HEK293 (cell line): Measurements from ENCODE around the gene MAFF.

ENCODE experiments used
- CTCF ChIP-seq: fragments of 450-650 bp; formaldehyde crosslinking; IDR thresholded peaks from 2 replicates; pipeline ENCODE4 v1.5.1; 2016; ENCODE audit warnings: missing biosample characterization, missing genetic modification characterization
- GLIS2 ChIP-seq: fragments of 450-650 bp; formaldehyde crosslinking; IDR thresholded peaks from 2 replicates; pipeline ENCODE4 v1.5.1; 2016; ENCODE audit warnings: missing biosample characterization, missing genetic modification characterization
- HIC1 ChIP-seq: fragments of 450-650 bp; formaldehyde crosslinking; IDR thresholded peaks from 2 replicates; pipeline ENCODE4 v1.5.1; 2016; ENCODE audit warnings: missing biosample characterization, missing genetic modification characterization
- KLF10 ChIP-seq: fragments of 450-650 bp; IDR thresholded peaks from 2 replicates; pipeline ENCODE4 v1.5.1; 2018; ENCODE audit warnings: missing biosample characterization, mild to moderate bottlenecking, missing genetic modification characterization
- RBAK ChIP-seq: fragments of 450-650 bp; formaldehyde crosslinking; IDR thresholded peaks from 2 replicates; pipeline ENCODE4 v1.5.1; 2016; ENCODE audit warnings: missing biosample characterization, missing genetic modification characterization
- SCRT1 ChIP-seq: fragments of 450-650 bp; formaldehyde crosslinking; IDR thresholded peaks from 2 replicates; pipeline ENCODE4 v1.5.1; 2016; ENCODE audit warnings: missing biosample characterization, missing genetic modification characterization, borderline replicate concordance
- SETDB1 ChIP-seq: IDR thresholded peaks from one replicate; pipeline ENCODE4 v1.6.1; 2017; ENCODE audit warnings: mild to moderate bottlenecking, low read length, moderate library complexity, mixed read lengths; ENCODE audit not compliant: insufficient read length
- SP7 ChIP-seq: fragments of 450-650 bp; formaldehyde crosslinking; IDR thresholded peaks from 2 replicates; pipeline ENCODE4 v1.5.1; 2016; ENCODE audit warnings: missing biosample characterization, missing genetic modification characterization
- YY1 ChIP-seq: fragments of 450-650 bp; formaldehyde crosslinking; IDR thresholded peaks from 2 replicates; pipeline ENCODE4 v1.5.1; 2018; ENCODE audit warnings: missing biosample characterization, missing genetic modification characterization
- ZBTB6 ChIP-seq: fragments of 450-650 bp; formaldehyde crosslinking; IDR thresholded peaks from 2 replicates; pipeline ENCODE4 v1.5.1; 2017; ENCODE audit warnings: missing biosample characterization, missing genetic modification characterization
- ZBTB8A ChIP-seq: fragments of 450-650 bp; formaldehyde crosslinking; IDR thresholded peaks from 2 replicates; pipeline ENCODE4 v1.5.1; 2016; ENCODE audit warnings: missing biosample characterization, missing genetic modification characterization
- ZFHX2 ChIP-seq: fragments of 450-650 bp; formaldehyde crosslinking; conservative IDR thresholded peaks from 2 replicates; pipeline ENCODE4 v1.5.1; 2016; ENCODE audit warnings: missing biosample characterization, missing genetic modification characterization
- ZNF146 ChIP-seq: fragments of 450-650 bp; formaldehyde crosslinking; IDR thresholded peaks from 2 replicates; pipeline ENCODE4 v1.5.1; 2016; ENCODE audit warnings: missing biosample characterization, missing genetic modification characterization
- ZNF157 ChIP-seq: fragments of 450-650 bp; formaldehyde crosslinking; IDR thresholded peaks from 2 replicates; pipeline ENCODE4 v1.5.1; 2016; ENCODE audit warnings: missing biosample characterization, missing genetic modification characterization
- ZNF248 ChIP-seq: fragments of 450-650 bp; formaldehyde crosslinking; IDR thresholded peaks from 2 replicates; pipeline ENCODE4 v1.5.1; 2017; ENCODE audit warnings: missing biosample characterization, missing genetic modification characterization
- ZNF26 ChIP-seq: fragments of 450-650 bp; formaldehyde crosslinking; IDR thresholded peaks from 2 replicates; pipeline ENCODE4 v1.5.1; 2016; ENCODE audit warnings: missing biosample characterization, missing genetic modification characterization
- ZNF354C ChIP-seq: fragments of 450-650 bp; formaldehyde crosslinking; IDR thresholded peaks from 2 replicates; pipeline ENCODE4 v1.5.1; 2016; ENCODE audit warnings: missing biosample characterization, missing genetic modification characterization, low read depth, borderline replicate concordance
- ZNF433 ChIP-seq: fragments of 450-650 bp; formaldehyde crosslinking; IDR thresholded peaks from 2 replicates; pipeline ENCODE4 v1.5.1; 2016; ENCODE audit warnings: missing biosample characterization, missing genetic modification characterization, low read depth
- ZNF488 ChIP-seq: fragments of 450-650 bp; formaldehyde crosslinking; IDR thresholded peaks from 2 replicates; pipeline ENCODE4 v1.5.1; 2016; ENCODE audit warnings: missing biosample characterization, missing genetic modification characterization
- ZNF501 ChIP-seq: fragments of 450-650 bp; formaldehyde crosslinking; IDR thresholded peaks from 2 replicates; pipeline ENCODE4 v1.5.1; 2016; ENCODE audit warnings: missing biosample characterization, missing genetic modification characterization
- ZNF530 ChIP-seq: fragments of 450-650 bp; formaldehyde crosslinking; IDR thresholded peaks from 2 replicates; pipeline ENCODE4 v1.5.1; 2016; ENCODE audit warnings: low read depth, missing biosample characterization, missing genetic modification characterization
- ZNF544 ChIP-seq: fragments of 450-650 bp; formaldehyde crosslinking; IDR thresholded peaks from 2 replicates; pipeline ENCODE4 v1.5.0; 2017; ENCODE audit warnings: missing biosample characterization, missing genetic modification characterization
- ZNF639 ChIP-seq: fragments of 450-650 bp; formaldehyde crosslinking; IDR thresholded peaks from 2 replicates; pipeline ENCODE4 v1.5.1; 2016; ENCODE audit warnings: missing biosample characterization, missing genetic modification characterization
- ZNF747 ChIP-seq: fragments of 450-650 bp; formaldehyde crosslinking; IDR thresholded peaks from 2 replicates; pipeline ENCODE4 v1.5.1; 2016; ENCODE audit warnings: missing biosample characterization, missing genetic modification characterization
- ZNF785 ChIP-seq: fragments of 450-650 bp; formaldehyde crosslinking; IDR thresholded peaks from 2 replicates; pipeline ENCODE4 v1.5.1; 2016; ENCODE audit warnings: missing biosample characterization, missing genetic modification characterization
- ZSCAN18 ChIP-seq: fragments of 450-650 bp; formaldehyde crosslinking; IDR thresholded peaks from 2 replicates; pipeline ENCODE4 v1.5.1; 2016; ENCODE audit warnings: missing biosample characterization, missing genetic modification characterization
- ZSCAN30 ChIP-seq: fragments of 450-650 bp; IDR thresholded peaks from 2 replicates; pipeline ENCODE4 v1.5.1; 2018; ENCODE audit warnings: missing biosample characterization, mild to moderate bottlenecking, missing genetic modification characterization, moderate library complexity

The MAFF gene

GRCh38 chr22:38201711-38202436 lies at the start of gene MAFF (continued):
- peak; percentile 69; the same call in 1 of the 2 replicates for TF ChIP-seq KLF10 (tag by site-specific recombination)
- no peak for TF ChIP-seq ZNF26
- TF ChIP-seq ZSCAN18 (tag by site-specific recombination), result no peak
- TF ChIP-seq GLIS2 (tag by site-specific recombination), result peak; percentile 73
- TF ChIP-seq SETDB1, result no peak
- TF ChIP-seq ZSCAN30 (tag by site-specific recombination), result no peak
- TF ChIP-seq ZNF747 (tag by site-specific recombination), result no peak
- no peak for TF ChIP-seq ZNF530 (tag by site-specific recombination)
- TF ChIP-seq ZBTB6, result peak; percentile 90
- TF ChIP-seq ZBTB8A (tag by site-specific recombination), result peak; percentile 28
- peak; percentile 12; the same call in 1 of the 2 replicates for TF ChIP-seq ZFHX2
- no peak for TF ChIP-seq ZNF248 (tag by site-specific recombination)
- no peak for TF ChIP-seq ZNF488 (tag by site-specific recombination)
- no peak for TF ChIP-seq ZNF433
- TF ChIP-seq ZNF639 (tag by site-specific recombination), result no peak
- TF ChIP-seq SP7, result peak; percentile 59
- no peak for TF ChIP-seq YY1 (tag by site-specific recombination)
- no peak for TF ChIP-seq ZNF146 (tag by site-specific recombination)
- TF ChIP-seq SCRT1, result no peak
- no peak for TF ChIP-seq ZNF544
- no peak for TF ChIP-seq ZNF157 (tag by site-specific recombination)
- no peak for TF ChIP-seq RBAK (tag by site-specific recombination)
- TF ChIP-seq HIC1 (tag by site-specific recombination), result no peak
- no peak for TF ChIP-seq ZNF785 (tag by site-specific recombination)
- no peak for TF ChIP-seq ZNF501 (tag by site-specific recombination)
- TF ChIP-seq ZNF354C (tag by site-specific recombination), result no peak
- no peak for TF ChIP-seq CTCF (tag by site-specific recombination)
